Activated CD8-positive, alpha-beta memory T cell treated with anti-CD3 and anti-CD28 coated beads for 36 hours (primary cell): ENCODE data around the gene CEACAM18. TPM values are rescaled to one million over a fixed set of nuclear protein-coding genes. Genes with fewer than 3 reads are reported as not detected.

Experiments used
- CTCF ChIA-PET: fragments of 350-600 bp; sonication (Branson Sonifier 250); formaldehyde crosslinking; loops from one replicate; lab custom pipeline; 2021; ENCODE audit warnings: antibody characterized with exemption; lab: Charles Lee
- POLR2A ChIA-PET: fragments of 350-600 bp; sonication (Branson Sonifier 250); formaldehyde crosslinking; loops from one replicate; lab custom pipeline; 2021; ENCODE audit warnings: antibody characterized with exemption; lab: Charles Lee
- total RNA-seq, 2 experiments: library from RNA; stranded (reverse); gene quantifications; one replicate each; pipeline ENCODE4 v1.2.3, GENCODE V29; 2021

CEACAM18 gene
- not detected for total RNA-seq

DNA sequence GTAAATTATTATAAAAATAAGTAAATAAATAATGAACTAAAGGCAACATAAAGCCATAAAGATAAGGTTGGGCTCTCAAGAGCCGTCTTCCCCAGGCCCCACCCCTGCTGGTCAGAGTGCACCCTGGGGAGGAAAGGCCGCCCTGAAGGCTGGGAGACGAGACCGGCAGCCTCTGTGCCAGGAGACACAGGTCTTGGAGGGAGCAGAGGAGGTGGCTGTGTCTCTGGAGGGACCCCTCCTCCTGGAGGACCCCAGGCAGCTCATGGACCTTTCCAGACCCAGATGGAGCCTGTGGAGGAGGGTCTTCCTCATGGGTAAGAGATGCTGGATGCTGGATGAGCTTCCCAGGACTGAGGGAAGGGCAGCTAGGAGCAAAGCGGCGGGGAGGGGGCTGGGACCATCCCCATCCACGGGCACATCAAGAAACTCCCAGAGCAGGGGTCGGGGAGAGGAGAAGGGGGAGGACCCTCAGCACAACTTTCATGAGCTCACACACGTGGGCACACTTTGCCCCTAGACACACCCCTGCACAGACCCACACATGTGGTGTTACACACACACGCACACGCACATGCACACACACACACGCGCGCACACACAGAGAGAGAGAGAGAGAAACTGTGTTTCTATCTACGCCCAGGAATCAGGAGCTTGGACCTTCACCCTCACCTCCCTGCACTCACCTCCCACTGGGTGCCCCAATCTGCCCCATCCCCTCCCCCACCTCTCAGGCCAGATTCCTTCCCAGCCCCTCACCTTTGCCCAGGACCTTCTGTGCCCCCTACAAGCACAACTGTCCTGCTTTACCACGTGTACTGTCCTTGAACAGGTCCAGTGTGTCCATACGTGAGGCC, at the start of gene CEACAM18:
Gene CEACAM18 (plus strand): TSS at position 159 of the 854 bp plus-strand sequence.
- POLR2A ChIA-PET = no interaction called here

DNA sequence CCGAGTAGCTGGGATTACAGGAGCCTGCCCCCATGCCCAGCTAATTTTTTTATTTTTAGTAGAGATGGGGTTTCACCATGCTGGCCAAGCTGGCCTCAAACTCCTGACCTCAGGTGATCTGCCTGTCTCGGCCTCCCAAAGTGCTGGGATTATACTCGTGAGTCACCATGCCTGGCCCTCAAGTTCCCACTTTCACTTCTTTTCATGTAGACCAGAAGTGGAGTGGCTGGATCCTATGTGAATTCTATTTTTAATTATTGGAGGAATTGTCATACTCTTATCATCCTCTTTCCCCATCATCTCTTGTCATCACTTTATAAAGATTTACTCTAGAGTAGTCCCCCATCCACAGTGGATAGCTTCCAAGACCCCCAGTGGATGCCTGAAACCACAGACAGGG, 48.1 kb upstream of the CEACAM18 start:
- CTCF ChIA-PET = no interaction called here
- POLR2A ChIA-PET = no interaction called here

More for the DNA sequence above, at the start of gene CEACAM18:
- CTCF ChIA-PET = interaction anchor here (1.6 kb wide), 1 partner anchor 36 kb away, joined by 6 read pairs; no protein-coding TSS in a partner anchor

DNA sequence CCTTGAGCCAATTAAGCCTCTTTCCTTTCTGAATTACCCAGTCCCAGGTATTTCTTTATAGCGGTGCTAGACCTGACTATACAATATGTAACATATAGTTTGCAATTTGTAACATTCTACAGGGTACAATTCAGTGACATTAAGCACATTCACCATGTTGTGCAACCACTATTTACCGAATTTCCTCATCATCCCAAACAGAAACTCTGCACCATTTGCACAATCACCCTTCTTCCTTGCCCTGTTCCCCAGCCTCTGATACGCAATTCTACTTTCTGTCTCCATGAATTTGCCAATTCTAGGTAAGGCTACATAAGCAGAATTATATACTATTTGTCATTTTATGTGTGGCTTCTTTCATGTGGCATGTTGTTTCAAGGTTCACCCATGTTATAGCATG, 47.2 kb upstream of the CEACAM18 start:
- POLR2A ChIA-PET = no interaction called here
- CTCF ChIA-PET = no interaction called here

DNA sequence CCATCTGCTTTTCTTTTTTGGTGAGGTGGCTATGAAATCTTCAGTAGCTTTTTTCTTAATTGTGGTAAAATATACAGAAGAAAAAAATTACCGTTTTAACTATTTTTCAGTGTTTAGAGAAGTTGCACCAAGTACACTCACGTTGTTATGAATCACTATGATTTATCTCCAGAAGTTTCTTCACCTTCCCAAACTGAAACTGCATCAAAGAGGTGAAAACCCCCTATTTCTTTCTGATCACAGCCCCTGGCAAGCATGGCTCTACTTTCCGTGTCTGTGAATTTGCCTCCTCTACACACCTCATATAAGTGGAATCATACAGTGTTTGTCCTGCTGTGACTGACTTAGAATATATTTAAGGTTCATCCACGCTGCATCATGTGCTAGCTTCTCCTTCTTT, 45.3 kb upstream of the CEACAM18 start:
- CTCF ChIA-PET = interaction anchor here (0.6 to 0.9 kb wide), 2 partner anchors 12 to 82 kb away, joined by 3 read pairs; no protein-coding TSS in a partner anchor
- POLR2A ChIA-PET = interaction anchor here (0.6 kb wide), 3 partner anchors 40 to 1399 kb away, joined by 3 to 4 read pairs (median 3); no protein-coding TSS in a partner anchor

DNA sequence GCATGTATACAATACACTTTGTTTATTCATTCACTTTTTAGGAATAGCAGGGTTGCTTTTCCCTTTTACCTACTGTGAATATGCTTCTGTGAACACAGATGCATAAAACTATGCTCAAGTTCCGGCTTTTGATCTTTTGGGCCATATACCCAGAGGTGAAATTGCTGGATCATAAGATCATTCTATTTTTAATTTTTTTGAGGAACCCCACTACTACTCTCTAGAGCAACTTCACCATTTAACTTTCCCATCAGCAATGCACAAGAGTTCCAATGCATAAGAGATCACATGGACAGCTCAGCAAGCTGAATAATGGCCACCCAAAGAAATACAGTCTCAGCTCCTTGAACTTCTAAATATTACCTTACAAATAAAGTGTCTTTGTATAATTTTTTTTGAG, 43.9 kb upstream of the CEACAM18 start:
- ChIA-PET CTCF (interaction anchor here (1.0 to 1.6 kb wide), 2 partner anchors 39 to 96 kb away, joined by 3 read pairs; no protein-coding TSS in a partner anchor), POLR2A (no interaction called here)

DNA sequence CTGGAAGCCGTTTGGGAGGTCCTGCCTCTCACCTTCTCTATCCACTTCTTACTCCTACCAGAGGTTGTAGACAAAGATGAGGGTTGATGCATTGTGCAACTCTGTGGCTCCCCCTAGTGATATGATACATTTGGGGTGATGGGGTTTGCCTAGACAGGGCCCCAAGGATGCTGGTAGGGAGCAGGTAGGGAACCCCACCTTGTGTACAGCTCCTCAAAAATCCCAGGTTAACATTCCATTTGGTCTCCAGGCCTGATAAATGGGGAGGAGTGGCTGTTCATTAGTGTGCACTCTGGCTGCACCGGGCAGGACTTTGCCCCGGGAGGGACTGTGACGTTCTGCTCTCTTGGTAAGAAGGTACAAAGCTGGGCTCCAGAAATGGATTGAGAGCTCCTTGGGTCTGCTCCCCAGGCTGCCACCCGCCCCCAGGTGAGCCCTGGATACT, 39.3 kb upstream of the CEACAM18 start:
- ChIA-PET POLR2A (interaction anchor here (1.1 to 3.8 kb wide), 2 partner anchors 18 to 44 kb away, joined by 4 to 35 read pairs; no protein-coding TSS in a partner anchor), CTCF (interaction anchor here (1.0 to 3.0 kb wide), 9 partner anchors 14 to 282 kb away, joined by 3 to 17 read pairs (median 4); partner anchors contain the start of gene SIGLEC10)

DNA sequence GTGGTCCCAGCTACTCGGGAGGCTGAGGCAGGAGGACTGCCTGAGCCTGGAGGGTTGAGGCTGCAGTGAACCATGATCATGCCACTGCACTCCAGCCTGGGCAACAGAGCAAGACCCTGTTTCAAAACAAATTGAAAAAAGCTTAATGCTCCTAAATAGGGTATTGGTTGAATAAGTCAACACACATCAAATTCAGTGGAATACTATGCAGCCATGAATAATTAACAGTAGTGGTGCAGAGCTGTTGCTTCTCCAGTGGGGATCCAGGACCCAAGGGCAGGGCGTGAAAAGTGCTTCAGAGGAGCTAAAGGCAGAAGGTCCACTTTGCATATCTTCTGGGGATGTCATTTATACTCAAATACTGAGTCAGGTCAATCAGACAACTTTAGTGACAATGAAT, 38.3 kb upstream of the CEACAM18 start:
- ChIA-PET CTCF (interaction anchor here (0.8 to 3.8 kb wide), 8 partner anchors 17 to 283 kb away, joined by 3 to 18 read pairs (median 7); partner anchors contain the start of genes NKG7 and SIGLEC10), POLR2A (interaction anchor here (1.1 to 3.8 kb wide), 3 partner anchors 19 to 69 kb away, joined by 4 to 35 read pairs (median 15); partner anchors contain the start of gene NKG7)

DNA sequence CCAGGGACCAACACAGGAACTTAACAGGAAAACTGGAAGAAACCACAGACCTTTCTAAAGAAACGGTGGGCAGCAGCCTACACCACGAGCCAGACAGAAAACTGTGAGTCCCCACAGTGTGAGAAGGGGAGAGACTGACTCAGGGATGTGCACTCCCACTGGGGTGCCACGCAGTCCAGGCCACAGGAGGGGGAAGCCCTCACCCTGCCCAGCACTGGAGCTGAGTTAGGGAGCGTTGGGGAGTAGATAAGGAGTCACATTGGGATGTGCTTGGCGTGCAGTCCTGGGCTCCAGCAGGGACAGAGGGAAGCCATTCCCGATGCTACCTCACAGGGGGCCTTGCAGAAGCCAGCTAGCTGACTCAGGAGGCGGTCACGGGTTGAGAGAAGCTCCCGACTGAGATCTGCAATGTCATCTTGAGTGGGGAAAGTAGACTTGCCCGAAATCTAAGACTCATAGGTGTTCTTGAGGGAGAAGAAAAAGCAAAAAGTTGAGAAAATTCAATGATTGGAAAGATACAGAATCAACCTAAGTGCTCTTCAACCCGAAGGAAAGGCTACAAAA, 37.4 kb upstream of the CEACAM18 start:
- POLR2A ChIA-PET = interaction anchor here (0.8 to 3.8 kb wide), 3 partner anchors 46 to 73 kb away, joined by 3 to 35 read pairs (median 15); partner anchors contain the start of gene NKG7
- CTCF ChIA-PET = interaction anchor here (1.3 to 3.8 kb wide), 8 partner anchors 10 to 283 kb away, joined by 3 to 18 read pairs (median 6); partner anchors contain the start of gene NKG7

DNA sequence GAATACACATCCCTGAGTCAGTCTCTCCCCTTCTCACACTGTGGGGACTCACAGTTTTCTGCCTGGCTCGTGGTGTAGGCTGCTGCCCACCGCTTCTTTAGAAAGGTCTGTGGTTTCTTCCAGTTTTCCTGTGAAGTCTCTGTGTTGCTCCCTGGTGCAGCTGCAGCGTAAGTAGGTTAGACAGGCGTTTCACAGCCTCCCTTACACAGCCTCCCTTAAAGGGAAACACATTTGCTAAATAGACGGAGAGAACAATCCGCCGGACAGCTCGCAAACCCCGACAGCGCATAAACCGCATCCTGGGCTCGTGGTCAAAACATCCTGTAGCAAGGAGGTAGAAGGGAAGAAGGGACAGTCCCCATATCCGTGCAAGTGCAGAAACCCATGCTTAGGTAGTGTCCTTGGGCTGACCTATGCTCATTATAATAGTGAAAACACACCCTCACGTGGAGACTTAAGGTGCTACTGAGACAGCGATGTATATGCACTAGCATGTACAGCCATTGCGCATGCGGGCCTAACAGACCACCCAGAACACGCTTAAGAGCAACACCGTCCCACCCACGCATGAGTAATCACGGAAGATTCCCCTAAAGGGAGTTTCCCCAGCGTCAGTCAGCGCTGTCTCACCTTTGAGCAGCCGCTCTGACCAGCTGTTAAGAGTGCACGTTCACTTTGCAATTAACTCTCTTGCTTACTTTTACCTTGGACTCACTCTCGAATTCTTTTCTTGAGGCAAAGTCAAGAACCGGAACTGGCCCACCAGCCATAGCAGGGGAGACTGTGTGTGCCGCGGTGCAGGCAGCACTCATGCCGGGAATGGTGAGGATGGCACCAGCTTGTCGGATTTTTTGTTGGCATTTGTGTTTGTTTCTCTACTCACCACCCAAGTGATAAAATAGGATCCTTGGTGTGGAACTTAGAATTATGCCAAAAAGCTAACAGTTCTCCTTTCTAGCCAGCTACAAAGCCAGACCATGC, 36.6 kb upstream of the CEACAM18 start:
- ChIA-PET POLR2A (interaction anchor here (0.8 to 3.8 kb wide), 3 partner anchors 47 to 74 kb away, joined by 3 to 35 read pairs (median 15); partner anchors contain the start of gene NKG7), CTCF (interaction anchor here (1.1 to 3.8 kb wide), 11 partner anchors 9 to 219 kb away, joined by 3 to 18 read pairs (median 5); partner anchors contain the start of genes CLDND2 and NKG7)

DNA sequence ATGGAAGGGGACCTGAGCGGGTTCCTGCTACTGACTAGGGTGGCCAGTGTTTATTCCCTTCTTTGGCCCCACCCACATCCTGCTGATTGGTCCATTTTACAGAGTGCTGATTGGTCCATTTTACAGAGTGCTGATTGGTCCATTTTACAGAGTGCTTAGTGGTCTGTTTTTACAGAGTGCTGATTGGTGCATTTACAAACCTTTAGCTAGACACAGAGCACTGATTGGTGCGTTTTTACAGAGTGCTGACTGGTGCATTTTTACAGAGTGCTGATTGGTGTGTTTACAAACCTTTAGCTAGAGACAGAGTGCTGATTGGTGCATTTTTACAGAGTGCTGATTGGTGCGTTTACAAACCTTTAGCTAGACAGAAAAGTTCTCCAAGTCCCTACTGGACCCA, 30.8 kb upstream of the CEACAM18 start:
- ChIA-PET POLR2A (interaction anchor here (0.6 kb wide), 1 partner anchor 76 kb away, joined by 3 read pairs; no protein-coding TSS in a partner anchor), CTCF (interaction anchor here (0.9 to 2.5 kb wide), 4 partner anchors 25 to 74 kb away, joined by 3 to 6 read pairs (median 4); no protein-coding TSS in a partner anchor)

DNA sequence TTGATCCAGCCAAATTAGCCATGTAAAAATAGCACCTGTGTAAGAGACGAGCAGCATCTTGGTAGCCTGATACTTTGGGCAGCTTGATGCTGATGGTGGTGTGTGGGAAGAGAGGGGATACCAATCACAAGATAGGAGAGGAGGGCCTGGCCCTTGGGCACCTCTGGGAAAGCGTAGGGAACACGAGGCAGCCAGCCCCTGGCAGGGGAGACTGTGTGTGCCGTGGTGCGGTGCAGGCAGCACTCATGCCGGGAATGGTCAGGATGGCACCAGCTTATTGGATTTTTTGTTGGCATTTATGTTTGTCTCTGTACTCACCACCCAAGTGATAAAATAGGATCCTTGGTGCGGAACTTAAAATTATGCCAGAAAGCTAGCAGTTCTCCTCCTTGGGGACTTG, 30.3 kb upstream of the CEACAM18 start:
- ChIA-PET POLR2A (interaction anchor here (0.5 to 0.6 kb wide), 3 partner anchors 35 to 79 kb away, joined by 3 to 4 read pairs (median 3); no protein-coding TSS in a partner anchor), CTCF (interaction anchor here (1.3 to 2.5 kb wide), 3 partner anchors 24 to 75 kb away, joined by 3 to 6 read pairs (median 5); no protein-coding TSS in a partner anchor)

DNA sequence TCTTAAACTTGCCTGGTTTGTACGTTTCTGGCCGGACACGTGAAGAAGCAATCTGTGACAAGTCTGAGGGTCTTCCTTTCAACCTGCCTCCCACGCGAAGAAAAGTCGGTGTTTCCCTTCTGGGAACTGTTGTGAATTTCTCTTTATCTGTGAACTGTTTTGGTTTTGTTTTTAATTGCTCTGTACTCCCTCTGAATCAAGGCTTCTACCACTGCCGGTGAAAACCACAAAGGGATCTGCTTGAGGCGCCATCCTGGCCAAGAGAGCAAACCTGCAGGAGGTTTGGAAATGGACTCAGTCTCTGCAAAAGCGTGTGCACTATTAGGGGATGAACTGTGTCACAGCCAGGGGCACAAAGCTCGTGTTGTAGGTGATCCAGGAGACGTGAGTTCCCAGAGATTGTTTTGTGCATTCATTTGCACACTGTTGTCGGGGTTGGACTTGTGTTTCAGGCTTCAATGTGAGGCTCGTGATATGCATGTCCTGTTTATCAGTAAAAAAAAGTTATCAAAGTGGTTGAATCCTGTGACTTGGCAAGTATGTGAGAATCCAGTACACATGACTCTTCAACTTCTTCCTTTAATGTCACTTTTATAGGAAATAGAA, 29.8 kb upstream of the CEACAM18 start:
- CTCF ChIA-PET = interaction anchor here (1.3 to 2.3 kb wide), 3 partner anchors 24 to 27 kb away, joined by 3 to 5 read pairs (median 4); no protein-coding TSS in a partner anchor
- POLR2A ChIA-PET = interaction anchor here (0.5 to 0.6 kb wide), 2 partner anchors 36 to 79 kb away, joined by 3 to 4 read pairs; no protein-coding TSS in a partner anchor

DNA sequence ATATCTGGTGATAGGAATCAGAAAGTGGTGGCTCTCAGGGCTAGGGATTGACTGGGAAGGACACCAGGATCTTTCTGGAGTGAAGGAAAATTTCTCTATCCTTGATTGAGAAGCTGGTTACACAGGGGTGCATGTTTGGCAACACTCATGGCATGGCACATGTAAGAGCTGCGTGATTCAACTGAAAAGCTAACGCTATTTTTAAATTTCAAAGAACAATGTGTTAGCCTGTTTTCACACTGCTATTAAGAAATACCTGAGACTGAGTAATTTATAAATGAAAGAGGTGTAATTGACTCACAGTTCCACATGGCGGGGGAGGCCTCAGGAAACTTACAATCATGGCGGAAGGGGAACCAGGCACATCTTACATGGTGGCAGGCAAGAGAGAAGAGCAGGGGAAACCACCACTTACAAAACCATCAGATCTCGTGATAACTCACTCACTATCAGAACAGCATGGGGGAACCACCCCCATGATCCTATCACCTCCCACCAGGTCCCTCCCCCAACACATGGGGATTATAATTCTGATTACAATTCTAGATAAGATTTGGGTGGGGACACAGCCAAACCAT, 27.5 kb upstream of the CEACAM18 start:
- POLR2A ChIA-PET = interaction anchor here (0.6 to 1.0 kb wide), 2 partner anchors 8 to 79 kb away, joined by 3 read pairs; partner anchors contain the start of gene NKG7
- CTCF ChIA-PET = interaction anchor here (1.4 kb wide), 1 partner anchor 9 kb away, joined by 5 read pairs; no protein-coding TSS in a partner anchor

DNA sequence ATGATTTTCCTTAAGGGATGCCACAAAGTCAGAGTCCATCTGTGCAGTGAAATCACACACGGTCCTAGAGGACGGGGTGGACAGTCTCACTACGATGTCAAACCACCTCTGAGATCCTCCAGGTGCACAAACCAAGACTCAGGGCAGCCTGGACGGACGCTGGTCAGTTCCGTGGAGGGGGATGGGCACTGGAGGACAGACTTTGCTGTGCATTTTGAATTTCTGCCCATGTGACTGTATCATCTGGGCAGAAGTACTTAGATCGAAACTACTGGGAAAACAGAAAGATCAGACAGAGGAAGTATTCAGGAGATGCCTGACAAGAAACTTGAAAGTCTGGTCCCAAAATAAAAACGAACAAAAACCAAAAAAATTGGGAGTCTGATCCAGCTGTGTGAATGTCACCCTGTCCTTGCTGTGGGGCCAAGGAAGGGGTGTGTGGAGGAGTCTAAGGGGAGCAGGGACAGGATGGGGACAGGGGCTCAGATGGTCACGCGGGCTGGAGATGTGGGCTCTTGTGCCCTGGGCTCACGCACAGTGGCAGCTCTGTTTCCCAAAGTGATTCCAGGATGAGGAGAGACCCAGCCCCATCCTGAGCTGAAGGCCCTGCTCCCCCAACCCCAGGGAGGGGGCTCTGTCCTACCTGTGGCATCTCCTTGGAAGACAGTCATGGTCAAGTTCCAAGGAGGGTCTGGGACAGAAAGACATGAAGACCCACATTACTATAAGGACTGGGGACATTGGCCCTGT, 21.6 kb upstream of the CEACAM18 start:
- ChIA-PET POLR2A (no interaction called here), CTCF (no interaction called here)

DNA sequence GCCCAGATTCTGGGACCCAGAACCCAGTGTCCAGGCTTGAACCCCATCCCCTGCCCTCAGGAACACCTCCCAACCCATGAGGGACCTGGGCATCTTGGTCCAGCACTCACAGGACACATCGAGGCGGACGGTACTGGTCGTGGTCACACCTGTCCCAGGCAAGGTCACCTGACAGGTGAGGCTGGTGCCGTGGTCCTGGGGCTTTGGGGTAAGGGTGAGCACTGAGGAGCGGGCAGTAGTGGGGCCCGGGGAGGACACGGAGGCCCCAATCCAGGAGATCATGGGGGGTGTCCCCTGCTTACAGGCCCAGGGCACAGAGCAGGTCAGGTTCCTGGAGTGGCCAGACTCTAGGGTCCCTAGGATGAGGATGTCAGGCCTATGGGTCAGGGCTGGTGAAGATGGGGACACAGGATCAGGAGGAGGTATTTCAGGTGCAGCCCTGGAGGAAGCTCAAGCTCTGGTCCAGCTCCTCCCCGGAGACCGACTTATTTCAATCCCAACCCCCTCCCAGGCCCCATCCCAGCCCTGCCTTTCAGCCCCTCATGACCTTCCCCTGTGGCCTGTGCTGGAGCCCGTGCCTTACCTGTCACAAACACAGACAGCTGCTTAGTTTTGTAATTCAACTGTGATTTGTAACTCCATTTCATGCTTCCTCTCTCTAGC, 20.9 kb upstream of the CEACAM18 start:
- ChIA-PET POLR2A (no interaction called here), CTCF (no interaction called here)
